H1 (cell line): Measurements from ENCODE around the gene PTPN21. TPM values are rescaled to one million over a fixed set of nuclear protein-coding genes. Genes with fewer than 3 reads are reported as not detected.

ENCODE experiments used
- ASH2L ChIP-seq: fragments of 200-600, 300-600 bp; sonication (generic); IDR thresholded peaks from one replicate; pipeline ENCODE4 v1.7.1; 2017; ENCODE audit warnings: low read length
- EP300 ChIP-seq, 2 experiments: IDR thresholded peaks; 1 replicate in 1 of 2; 2 replicates in 1 of 2; pipeline ENCODE4 v1.6.1; 2011 to 2012; ENCODE audit warnings: low read depth in 2 of 2, low read length in 2 of 2, mild to moderate bottlenecking in 2 of 2, borderline replicate concordance in 1 of 2, inconsistent platforms in 1 of 2, moderate library complexity in 1 of 2
- polyA plus RNA-seq, 7 experiments: library from polyadenylated mRNA; depleted of rRNA in 3 of 7; stranded (reverse) in 5 of 7; unstranded in 2 of 7; fragments of >200 nt in 5 of 7; fragments of 200-250 nt in 2 of 7; gene quantifications; 1 replicate in 5 of 7; 2 replicates in 1 of 7; 4 replicates in 1 of 7; pipeline versions ENCODE4 v1.2.1 to v1.2.3, GENCODE V29; 2011 to 2013; ENCODE audit warnings: missing spikeins in 2 of 7, mixed read lengths in 2 of 7
- total RNA-seq: library from RNA; stranded (reverse); fragmentation: NEBNext Ultra II Directional; extraction: Animal tissue kit (Norgen Biotek cat#: 25700); gene quantifications from 2 replicates; pipeline ENCODE4 v1.2.1, GENCODE V29; 2021

PTPN21 gene
- total and polyA plus RNA-seq, 2 of the 8 experiments (the other 6 are each of a cell fraction or from before 2014, with no cell fraction given): 6.5 to 16.1 TPM

DNA sequence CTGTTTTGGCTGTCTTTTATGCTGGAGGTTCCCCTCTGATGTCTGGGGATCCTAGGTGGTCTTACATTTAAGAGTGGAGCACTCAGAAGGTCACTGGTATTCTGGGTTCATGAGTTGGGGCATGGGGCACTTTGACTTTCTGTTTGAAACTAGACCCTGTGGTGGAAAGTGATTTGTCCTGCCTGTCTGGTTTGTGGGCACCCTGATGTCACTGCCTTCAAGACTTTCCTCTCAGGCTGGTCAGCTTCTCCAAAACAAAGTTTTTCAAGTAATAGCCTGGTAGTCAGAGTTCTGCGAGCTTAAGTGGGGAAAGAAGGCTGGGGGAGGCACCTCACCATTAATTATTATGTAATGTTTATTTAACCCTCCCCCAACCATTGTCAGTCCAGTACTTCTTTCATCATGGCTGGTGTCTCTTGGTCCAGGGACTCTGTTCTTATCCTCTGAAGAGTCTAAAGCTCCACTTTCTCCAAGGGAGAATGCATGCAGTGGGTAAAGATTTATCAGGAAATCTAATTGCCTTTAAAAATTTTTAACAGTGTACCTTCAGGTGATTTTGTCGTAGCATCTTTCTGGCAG is 43.4 kb upstream of the PTPN21 start (continued):
- TF ChIP-seq EP300 (IDR thresholded peaks at IDR 0.05; ENCODE audit: borderline replicate concordance in 1 of 2, low read depth in 2 of 2, low read length in 2 of 2) (no peak), ASH2L (no peak)
